HepG2 (cell line): ENCODE measurements around the gene PDP2. TPM values are rescaled to one million over a fixed set of nuclear protein-coding genes. Genes with fewer than 3 reads are reported as not detected.

Experiments used
- CENPX ChIP-seq: sonication (generic); formaldehyde crosslinking; IDR thresholded peaks from 2 replicates; pipeline ENCODE4 v1.9.0; 2021; ENCODE audit warnings: mild to moderate bottlenecking, missing genetic modification reagents, moderate library complexity
- EZH2 ChIP-seq: conservative IDR thresholded peaks from 2 replicates; pipeline ENCODE4 v1.6.1; 2012; ENCODE audit warnings: mild to moderate bottlenecking, low read depth, low read length, moderate library complexity
- HOXA7 ChIP-seq: sonication (generic); formaldehyde crosslinking; IDR thresholded peaks from 2 replicates; pipeline ENCODE4 v1.8.1; 2022; ENCODE audit warnings: mild to moderate bottlenecking, missing genetic modification reagents, moderate library complexity
- KAT2B ChIP-seq: fragments of 150-350 bp; IDR thresholded peaks from 2 replicates; pipeline ENCODE4 v1.6.1; 2014; ENCODE audit warnings: low read depth, low read length, borderline replicate concordance
- KDM2A ChIP-seq: sonication (generic); formaldehyde crosslinking; IDR thresholded peaks from 2 replicates; pipeline ENCODE4 v1.4.0; 2020; ENCODE audit warnings: low read depth, missing genetic modification reagents, borderline replicate concordance
- LRRFIP1 ChIP-seq: sonication (generic); formaldehyde crosslinking; conservative IDR thresholded peaks from 2 replicates; pipeline ENCODE4 v1.4.0; 2020; ENCODE audit warnings: missing genetic modification reagents
- NCOA5 ChIP-seq: sonication (generic); formaldehyde crosslinking; IDR thresholded peaks from 2 replicates; pipeline ENCODE4 v1.4.0; 2020; ENCODE audit warnings: missing genetic modification reagents
- SMYD3 ChIP-seq: sonication (generic); formaldehyde crosslinking; IDR thresholded peaks from 2 replicates; pipeline ENCODE4 v1.8.1; 2023; ENCODE audit warnings: mild to moderate bottlenecking, missing genetic modification reagents
- TEAD2 ChIP-seq: sonication (generic); formaldehyde crosslinking; IDR thresholded peaks from 2 replicates; pipeline ENCODE4 v1.9.0; 2021; ENCODE audit warnings: missing genetic modification reagents
- TIGD3 ChIP-seq: sonication (generic); formaldehyde crosslinking; IDR thresholded peaks from 2 replicates; pipeline ENCODE4 v1.5.1; 2020; ENCODE audit warnings: mild to moderate bottlenecking, missing genetic modification reagents, borderline replicate concordance
- ZBTB42 ChIP-seq: sonication (generic); formaldehyde crosslinking; IDR thresholded peaks from 2 replicates; pipeline ENCODE4 v1.5.0; 2020; ENCODE audit warnings: mild to moderate bottlenecking, missing genetic modification reagents
- ZFP82 ChIP-seq: sonication (generic); formaldehyde crosslinking; IDR thresholded peaks from 2 replicates; pipeline ENCODE4 v1.5.1; 2020; ENCODE audit warnings: mild to moderate bottlenecking, missing genetic modification reagents, borderline replicate concordance
- ZNF33B ChIP-seq: sonication (generic); formaldehyde crosslinking; IDR thresholded peaks from 2 replicates; pipeline ENCODE4 v1.5.1; 2020; ENCODE audit warnings: mild to moderate bottlenecking, missing genetic modification reagents
- ZNF503 ChIP-seq: sonication (generic); formaldehyde crosslinking; IDR thresholded peaks from 2 replicates; pipeline ENCODE4 v1.4.0; 2020; ENCODE audit warnings: missing genetic modification reagents
- ZNF678 ChIP-seq: sonication (generic); formaldehyde crosslinking; IDR thresholded peaks from 2 replicates; pipeline ENCODE4 v1.4.0; 2020; ENCODE audit warnings: mild to moderate bottlenecking, missing genetic modification reagents
- ZNF772 ChIP-seq: sonication (generic); formaldehyde crosslinking; IDR thresholded peaks from 2 replicates; pipeline ENCODE4 v1.5.0; 2020; ENCODE audit warnings: mild to moderate bottlenecking, missing genetic modification reagents
- polyA plus RNA-seq, 8 experiments: library from polyadenylated mRNA; depleted of rRNA in 3 of 8; stranded (reverse) in 7 of 8; unstranded in 1 of 8; fragments of >200 nt; fragmentation: Illumina TruSeq in 4 of 8; extraction: Trizol in 4 of 8; gene quantifications; 2 replicates each; pipeline versions ENCODE4 v1.2.1 to v1.2.3, GENCODE V29; 2011 to 2016; ENCODE audit warnings: low read depth in 4 of 8, missing spikeins in 1 of 8, mixed read lengths in 1 of 8; ENCODE audit not compliant: insufficient read depth in 1 of 8
- total RNA-seq, 5 experiments: library from RNA; depleted of rRNA; stranded (reverse); fragments of >200 nt; fragmentation: Illumina TruSeq; extraction: Trizol; gene quantifications; 2 replicates each; pipeline ENCODE4 v1.2.3, GENCODE V29; 2016; ENCODE audit warnings: low read depth in 1 of 5
- TF ChIP-seq, protein P1 (sequence below): sonication (generic); formaldehyde crosslinking; conservative IDR thresholded peaks from 2 replicates; pipeline ENCODE4 v1.8.1; 2023; ENCODE audit warnings: missing genetic modification reagents
- TF ChIP-seq, protein P2 (sequence below): sonication (generic); formaldehyde crosslinking; IDR thresholded peaks from 2 replicates; pipeline ENCODE4 v1.8.0; 2022; ENCODE audit warnings: missing genetic modification reagents, mild to moderate bottlenecking, borderline replicate concordance
- TF ChIP-seq, protein P3 (sequence below): fragments of 450-650 bp; IDR thresholded peaks from 2 replicates; pipeline ENCODE4 v1.6.1; 2016

PDP2 gene
- total and polyA plus RNA-seq, 2 of the 13 experiments (the other 11 are each of a cell fraction or from before 2014, with no cell fraction given) = 12.8 to 15.8 TPM

GRCh38 chr16:66934138-66934838 lies 54.0 kb downstream of the PDP2 start, which contains the start of gene CIAO2B (continued):
- TF ChIP-seq, protein P1, sequence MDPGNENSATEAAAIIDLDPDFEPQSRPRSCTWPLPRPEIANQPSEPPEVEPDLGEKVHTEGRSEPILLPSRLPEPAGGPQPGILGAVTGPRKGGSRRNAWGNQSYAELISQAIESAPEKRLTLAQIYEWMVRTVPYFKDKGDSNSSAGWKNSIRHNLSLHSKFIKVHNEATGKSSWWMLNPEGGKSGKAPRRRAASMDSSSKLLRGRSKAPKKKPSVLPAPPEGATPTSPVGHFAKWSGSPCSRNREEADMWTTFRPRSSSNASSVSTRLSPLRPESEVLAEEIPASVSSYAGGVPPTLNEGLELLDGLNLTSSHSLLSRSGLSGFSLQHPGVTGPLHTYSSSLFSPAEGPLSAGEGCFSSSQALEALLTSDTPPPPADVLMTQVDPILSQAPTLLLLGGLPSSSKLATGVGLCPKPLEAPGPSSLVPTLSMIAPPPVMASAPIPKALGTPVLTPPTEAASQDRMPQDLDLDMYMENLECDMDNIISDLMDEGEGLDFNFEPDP (CRISPR knock-in tag) = no peak
- no peak for TF ChIP-seq EZH2
- no peak; the same call in 1 of the 2 replicates for TF ChIP-seq ZNF33B (CRISPR knock-in tag)
- TF ChIP-seq, protein P2, sequence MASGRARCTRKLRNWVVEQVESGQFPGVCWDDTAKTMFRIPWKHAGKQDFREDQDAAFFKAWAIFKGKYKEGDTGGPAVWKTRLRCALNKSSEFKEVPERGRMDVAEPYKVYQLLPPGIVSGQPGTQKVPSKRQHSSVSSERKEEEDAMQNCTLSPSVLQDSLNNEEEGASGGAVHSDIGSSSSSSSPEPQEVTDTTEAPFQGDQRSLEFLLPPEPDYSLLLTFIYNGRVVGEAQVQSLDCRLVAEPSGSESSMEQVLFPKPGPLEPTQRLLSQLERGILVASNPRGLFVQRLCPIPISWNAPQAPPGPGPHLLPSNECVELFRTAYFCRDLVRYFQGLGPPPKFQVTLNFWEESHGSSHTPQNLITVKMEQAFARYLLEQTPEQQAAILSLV (CRISPR knock-in tag) = peak; percentile 90
- TF ChIP-seq ZNF503 (CRISPR knock-in tag) = peak; percentile 83
- no peak; the same call in 1 of the 2 replicates for TF ChIP-seq NCOA5 (CRISPR knock-in tag)
- TF ChIP-seq, protein P3, sequence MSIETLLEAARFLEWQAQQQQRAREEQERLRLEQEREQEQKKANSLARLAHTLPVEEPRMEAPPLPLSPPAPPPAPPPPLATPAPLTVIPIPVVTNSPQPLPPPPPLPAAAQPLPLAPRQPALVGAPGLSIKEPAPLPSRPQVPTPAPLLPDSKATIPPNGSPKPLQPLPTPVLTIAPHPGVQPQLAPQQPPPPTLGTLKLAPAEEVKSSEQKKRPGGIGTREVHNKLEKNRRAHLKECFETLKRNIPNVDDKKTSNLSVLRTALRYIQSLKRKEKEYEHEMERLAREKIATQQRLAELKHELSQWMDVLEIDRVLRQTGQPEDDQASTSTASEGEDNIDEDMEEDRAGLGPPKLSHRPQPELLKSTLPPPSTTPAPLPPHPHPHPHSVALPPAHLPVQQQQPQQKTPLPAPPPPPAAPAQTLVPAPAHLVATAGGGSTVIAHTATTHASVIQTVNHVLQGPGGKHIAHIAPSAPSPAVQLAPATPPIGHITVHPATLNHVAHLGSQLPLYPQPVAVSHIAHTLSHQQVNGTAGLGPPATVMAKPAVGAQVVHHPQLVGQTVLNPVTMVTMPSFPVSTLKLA = peak; percentile 53
- TF ChIP-seq SMYD3 (CRISPR knock-in tag) = no peak; the same call in 1 of the 2 replicates
- no peak; the same call in 1 of the 2 replicates for TF ChIP-seq ZNF772 (CRISPR knock-in tag)
- TF ChIP-seq ZNF678 (CRISPR knock-in tag) = no peak
- TF ChIP-seq KDM2A (CRISPR knock-in tag) = peak; percentile 99
- no peak for TF ChIP-seq HOXA7 (CRISPR knock-in tag)
- peak; percentile 64; the same call in 1 of the 2 replicates for TF ChIP-seq TEAD2 (CRISPR knock-in tag)
- TF ChIP-seq TIGD3 (CRISPR knock-in tag) = peak; percentile 98
- TF ChIP-seq ZFP82 (CRISPR knock-in tag) = 0 out of 2 replicates have a peak, but pooled peaks have one; percentile 49
- TF ChIP-seq LRRFIP1 (CRISPR knock-in tag) = no peak
- TF ChIP-seq KAT2B = no peak
- TF ChIP-seq CENPX = no peak
- TF ChIP-seq ZBTB42 = peak; percentile 28; the same call in 1 of the 2 replicates
